ENCODE measurements around the gene ELMOD3. TPM values are rescaled to one million over a fixed set of nuclear protein-coding genes. Genes with fewer than 3 reads are reported as not detected.
A peak's percentile ranks its signal among the peaks of the same experiment; 100 is the strongest.

Gene ELMOD3
- total and polyA plus RNA-seq, 9 of the 15 experiments (the other 6 are each of a cell fraction or from before 2014, with no cell fraction given): 2.7 to 18.7 (median 11.6) TPM

GRCh38 chr2:85428343-85428881 is 73.8 kb downstream of the ELMOD3 start (continued):
- TF ChIP-seq NUFIP1 (IDR thresholded peaks at IDR 0.05; ENCODE audit: partially characterized antibody): no peak
- TF ChIP-seq CBFA2T3 (IDR thresholded peaks at IDR 0.05): no peak
- TF ChIP-seq HEY1 (CRISPR knock-in tag; IDR thresholded peaks at IDR 0.05; ENCODE audit: borderline replicate concordance): no peak
- peak; percentile 26 for TF ChIP-seq DACH1 (IDR thresholded peaks at IDR 0.05; ENCODE audit: partially characterized antibody)
- TF ChIP-seq, protein P1, sequence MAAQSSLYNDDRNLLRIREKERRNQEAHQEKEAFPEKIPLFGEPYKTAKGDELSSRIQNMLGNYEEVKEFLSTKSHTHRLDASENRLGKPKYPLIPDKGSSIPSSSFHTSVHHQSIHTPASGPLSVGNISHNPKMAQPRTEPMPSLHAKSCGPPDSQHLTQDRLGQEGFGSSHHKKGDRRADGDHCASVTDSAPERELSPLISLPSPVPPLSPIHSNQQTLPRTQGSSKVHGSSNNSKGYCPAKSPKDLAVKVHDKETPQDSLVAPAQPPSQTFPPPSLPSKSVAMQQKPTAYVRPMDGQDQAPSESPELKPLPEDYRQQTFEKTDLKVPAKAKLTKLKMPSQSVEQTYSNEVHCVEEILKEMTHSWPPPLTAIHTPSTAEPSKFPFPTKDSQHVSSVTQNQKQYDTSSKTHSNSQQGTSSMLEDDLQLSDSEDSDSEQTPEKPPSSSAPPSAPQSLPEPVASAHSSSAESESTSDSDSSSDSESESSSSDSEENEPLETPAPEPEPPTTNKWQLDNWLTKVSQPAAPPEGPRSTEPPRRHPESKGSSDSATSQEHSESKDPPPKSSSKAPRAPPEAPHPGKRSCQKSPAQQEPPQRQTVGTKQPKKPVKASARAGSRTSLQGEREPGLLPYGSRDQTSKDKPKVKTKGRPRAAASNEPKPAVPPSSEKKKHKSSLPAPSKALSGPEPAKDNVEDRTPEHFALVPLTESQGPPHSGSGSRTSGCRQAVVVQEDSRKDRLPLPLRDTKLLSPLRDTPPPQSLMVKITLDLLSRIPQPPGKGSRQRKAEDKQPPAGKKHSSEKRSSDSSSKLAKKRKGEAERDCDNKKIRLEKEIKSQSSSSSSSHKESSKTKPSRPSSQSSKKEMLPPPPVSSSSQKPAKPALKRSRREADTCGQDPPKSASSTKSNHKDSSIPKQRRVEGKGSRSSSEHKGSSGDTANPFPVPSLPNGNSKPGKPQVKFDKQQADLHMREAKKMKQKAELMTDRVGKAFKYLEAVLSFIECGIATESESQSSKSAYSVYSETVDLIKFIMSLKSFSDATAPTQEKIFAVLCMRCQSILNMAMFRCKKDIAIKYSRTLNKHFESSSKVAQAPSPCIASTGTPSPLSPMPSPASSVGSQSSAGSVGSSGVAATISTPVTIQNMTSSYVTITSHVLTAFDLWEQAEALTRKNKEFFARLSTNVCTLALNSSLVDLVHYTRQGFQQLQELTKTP (IDR thresholded peaks at IDR 0.05; ENCODE audit: low read depth in 1 of 2, partially characterized antibody in 2 of 2): no peak
- no peak for TF ChIP-seq BCLAF1 (IDR thresholded peaks at IDR 0.05; ENCODE audit: borderline replicate concordance in 1 of 2, control insufficient read depth in 1 of 2, low read depth in 2 of 2, low read length in 1 of 2)
- no peak for TF ChIP-seq FOXK1 (CRISPR knock-in tag; IDR thresholded peaks at IDR 0.05; ENCODE audit: borderline replicate concordance)
- TF ChIP-seq ZNF239 (CRISPR knock-in tag; IDR thresholded peaks at IDR 0.05): no peak
- no peak for TF ChIP-seq MCM5 (IDR thresholded peaks at IDR 0.05; ENCODE audit: low read depth)
- TF ChIP-seq, protein P2, sequence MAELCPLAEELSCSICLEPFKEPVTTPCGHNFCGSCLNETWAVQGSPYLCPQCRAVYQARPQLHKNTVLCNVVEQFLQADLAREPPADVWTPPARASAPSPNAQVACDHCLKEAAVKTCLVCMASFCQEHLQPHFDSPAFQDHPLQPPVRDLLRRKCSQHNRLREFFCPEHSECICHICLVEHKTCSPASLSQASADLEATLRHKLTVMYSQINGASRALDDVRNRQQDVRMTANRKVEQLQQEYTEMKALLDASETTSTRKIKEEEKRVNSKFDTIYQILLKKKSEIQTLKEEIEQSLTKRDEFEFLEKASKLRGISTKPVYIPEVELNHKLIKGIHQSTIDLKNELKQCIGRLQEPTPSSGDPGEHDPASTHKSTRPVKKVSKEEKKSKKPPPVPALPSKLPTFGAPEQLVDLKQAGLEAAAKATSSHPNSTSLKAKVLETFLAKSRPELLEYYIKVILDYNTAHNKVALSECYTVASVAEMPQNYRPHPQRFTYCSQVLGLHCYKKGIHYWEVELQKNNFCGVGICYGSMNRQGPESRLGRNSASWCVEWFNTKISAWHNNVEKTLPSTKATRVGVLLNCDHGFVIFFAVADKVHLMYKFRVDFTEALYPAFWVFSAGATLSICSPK (IDR thresholded peaks at IDR 0.05; ENCODE audit: borderline replicate concordance): no peak
- TF ChIP-seq TAL1 (IDR thresholded peaks at IDR 0.05): no peak
- TF ChIP-seq, protein P3, sequence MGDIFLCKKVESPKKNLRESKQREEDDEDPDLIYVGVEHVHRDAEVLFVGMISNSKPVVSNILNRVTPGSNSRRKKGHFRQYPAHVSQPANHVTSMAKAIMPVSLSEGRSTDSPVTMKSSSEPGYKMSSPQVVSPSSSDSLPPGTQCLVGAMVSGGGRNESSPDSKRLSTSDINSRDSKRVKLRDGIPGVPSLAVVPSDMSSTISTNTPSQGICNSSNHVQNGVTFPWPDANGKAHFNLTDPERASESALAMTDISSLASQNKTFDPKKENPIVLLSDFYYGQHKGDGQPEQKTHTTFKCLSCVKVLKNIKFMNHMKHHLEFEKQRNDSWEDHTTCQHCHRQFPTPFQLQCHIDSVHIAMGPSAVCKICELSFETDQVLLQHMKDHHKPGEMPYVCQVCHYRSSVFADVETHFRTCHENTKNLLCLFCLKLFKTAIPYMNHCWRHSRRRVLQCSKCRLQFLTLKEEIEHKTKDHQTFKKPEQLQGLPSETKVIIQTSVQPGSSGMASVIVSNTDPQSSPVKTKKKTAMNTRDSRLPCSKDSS (IDR thresholded peaks at IDR 0.05; ENCODE audit: low read depth, partially characterized antibody): no peak
- TF ChIP-seq ZNF830 (CRISPR knock-in tag; IDR thresholded peaks at IDR 0.05): no peak
- 0 out of 4 replicates have a peak, but pooled peaks of 1 of the 2 experiments have one; percentile 3 for TF ChIP-seq RCOR1 (IDR thresholded peaks at IDR 0.05; ENCODE audit: borderline replicate concordance in 1 of 2, low read depth in 2 of 2, low read length in 2 of 2)
- TF ChIP-seq ATF3 (IDR thresholded peaks at IDR 0.05): peak; percentile 54; the same call in 1 of the 2 replicates
- TF ChIP-seq ATF3 (CRISPR knock-in tag; conservative IDR thresholded peaks at IDR 0.05): no peak

Data from K562 (cell line).